Stimulated activated CD4-positive, alpha-beta T cell treated with anti-CD3 and anti-CD28 coated beads, Interleukin-4, amount 100 ng/mL, for 4 hours (primary cell): ENCODE measurements around the gene HSD3B1.
"Not testable (repeated sequence)": the region's sequence is repeated elsewhere in the genome, so short reads cannot be mapped to it uniquely, and the experiment has no call there.

Experiments
- DNase-seq, 2 experiments: peaks; one replicate each; pipeline ENCODE4 v3.0.0-alpha.2; 2020

The HSD3B1 gene

DNA sequence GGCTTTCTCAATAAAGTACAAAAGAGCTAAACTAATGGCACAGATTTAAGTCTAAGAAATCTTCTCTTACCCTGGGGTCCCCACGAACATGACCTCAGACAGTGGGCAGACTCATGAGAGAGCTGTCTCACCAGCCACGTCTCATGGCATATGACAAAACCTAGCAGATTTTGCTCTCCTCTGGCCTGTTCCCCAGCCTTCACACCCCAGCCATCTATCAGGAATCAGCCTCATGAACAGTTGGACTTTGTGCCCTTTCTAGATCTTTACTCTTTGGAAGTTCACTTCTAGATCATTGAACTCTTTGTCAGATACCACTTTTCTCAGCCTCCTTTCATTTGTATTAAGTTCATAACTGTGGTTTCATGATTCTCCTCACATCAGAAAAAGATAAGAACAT lies 14.2 kb upstream of the HSD3B1 start:
- DNase-seq: no peak

DNA sequence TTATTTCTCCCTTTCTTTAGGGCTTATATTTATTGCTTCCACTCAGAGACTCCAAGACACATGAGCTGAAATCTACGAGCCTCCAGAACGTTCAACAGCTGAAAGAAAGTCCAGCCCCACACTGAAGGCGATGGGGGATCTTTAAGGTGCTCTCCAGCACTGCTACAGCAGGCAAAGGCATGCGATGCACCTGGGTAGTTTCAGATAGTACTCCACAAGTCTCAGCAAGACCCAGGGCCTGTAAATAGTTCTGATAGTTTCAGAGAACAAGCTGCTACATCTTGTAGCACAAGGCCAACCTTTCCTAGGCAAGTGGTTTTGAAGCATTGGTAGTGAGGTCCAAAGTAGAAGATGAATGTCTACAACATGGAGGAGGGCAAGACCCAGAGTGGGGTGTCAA lies 2.2 kb upstream of the HSD3B1 start:
- DNase-seq: no peak

DNA sequence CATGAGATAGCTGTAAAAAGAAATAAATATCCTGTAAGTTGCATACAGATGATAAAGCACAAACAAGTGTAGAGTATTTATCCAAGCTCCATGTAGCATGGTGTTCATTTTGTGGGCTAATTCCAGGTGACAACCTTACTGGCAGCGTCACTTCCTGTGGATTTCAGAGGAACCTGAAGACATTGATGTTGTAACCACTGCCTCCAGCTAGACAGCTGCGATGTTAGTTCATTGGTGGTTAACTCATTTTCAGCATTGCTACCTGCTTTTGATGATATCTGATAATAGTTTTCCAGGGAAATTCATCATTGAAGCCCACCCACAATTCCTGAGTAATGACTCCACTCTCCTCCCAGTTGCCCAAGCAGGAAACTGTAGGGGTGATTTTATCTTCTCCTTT lies 3.0 kb downstream of the HSD3B1 start:
- DNase-seq: no peak

DNA sequence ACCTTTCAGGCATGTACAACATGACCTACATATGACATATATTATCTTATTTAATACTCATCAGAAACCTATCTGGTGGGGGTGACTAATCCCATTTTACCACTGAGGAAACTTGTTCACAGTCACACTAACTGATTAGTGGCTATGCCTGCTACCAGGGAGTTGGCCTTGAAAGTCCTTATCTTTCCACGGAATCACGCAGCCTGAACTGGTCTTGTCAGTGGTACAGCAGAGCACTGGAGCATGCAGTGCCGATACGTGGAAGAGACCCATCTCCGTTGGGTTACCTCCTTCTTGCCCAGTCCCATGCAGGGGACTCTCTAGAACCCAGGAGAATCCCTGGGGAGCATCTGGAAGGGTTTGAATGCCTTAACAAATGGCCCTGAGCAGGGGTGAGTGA lies 8.2 kb downstream of the HSD3B1 start:
- no peak for DNase-seq

DNA sequence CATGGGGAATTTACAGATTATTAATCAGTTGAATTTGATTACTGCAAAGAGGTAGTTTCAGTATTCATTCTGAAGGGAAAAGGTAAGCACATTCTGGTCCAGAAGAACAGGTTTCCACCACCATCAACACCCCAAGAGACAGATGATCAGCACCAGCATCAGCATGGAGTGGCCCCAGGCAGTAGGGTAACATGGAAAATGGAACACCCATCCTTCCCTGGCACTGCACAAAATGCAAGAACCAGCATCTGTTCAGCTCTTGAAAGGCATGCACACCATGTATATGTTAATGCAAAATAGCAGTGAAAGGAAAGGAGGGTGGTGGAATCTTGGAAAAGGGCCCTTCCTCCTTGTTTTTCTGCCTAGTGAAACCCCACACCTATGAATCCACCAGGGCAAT lies 9.2 kb downstream of the HSD3B1 start:
- no peak for DNase-seq

DNA sequence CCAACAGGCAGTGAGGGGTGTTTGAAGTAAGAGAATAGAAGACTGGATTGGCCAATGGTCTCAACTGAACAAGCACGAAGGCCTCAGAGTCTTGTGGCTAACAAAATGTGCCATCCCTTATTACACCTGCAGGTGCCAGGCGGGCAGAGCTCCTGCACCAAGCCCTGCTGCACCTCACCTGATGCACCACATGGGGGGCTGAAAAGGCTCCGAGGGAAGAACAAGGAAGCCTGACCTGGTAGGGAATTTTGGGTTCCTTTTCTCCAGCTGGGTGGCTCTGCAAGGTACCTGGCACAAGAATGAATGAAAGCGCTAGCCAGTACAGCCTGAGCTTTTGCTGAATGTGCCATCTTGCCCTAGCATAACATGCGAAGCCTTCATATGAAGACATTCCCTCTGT lies 9.7 kb downstream of the HSD3B1 start:
- no peak for DNase-seq

DNA sequence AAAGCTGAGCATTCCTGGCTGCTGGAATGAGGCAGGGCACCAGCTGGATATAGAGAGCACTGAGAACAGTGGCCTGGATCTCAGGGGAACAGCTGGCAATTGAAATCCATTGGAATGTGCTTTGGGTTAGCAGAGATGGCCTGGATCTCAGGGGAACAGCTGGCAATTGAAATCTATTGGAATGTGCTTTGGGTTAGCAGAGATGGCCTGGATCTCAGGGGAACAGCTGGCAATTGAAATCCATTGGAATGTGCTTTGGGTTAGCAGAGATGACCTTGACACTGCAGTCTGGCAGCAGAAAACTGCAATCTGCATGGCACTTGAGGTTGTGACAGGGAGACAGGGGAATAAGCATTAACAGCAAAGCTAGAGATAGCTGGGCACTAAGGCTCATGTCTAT lies 10.7 kb downstream of the HSD3B1 start:
- DNase-seq: not testable (repeated sequence)

DNA sequence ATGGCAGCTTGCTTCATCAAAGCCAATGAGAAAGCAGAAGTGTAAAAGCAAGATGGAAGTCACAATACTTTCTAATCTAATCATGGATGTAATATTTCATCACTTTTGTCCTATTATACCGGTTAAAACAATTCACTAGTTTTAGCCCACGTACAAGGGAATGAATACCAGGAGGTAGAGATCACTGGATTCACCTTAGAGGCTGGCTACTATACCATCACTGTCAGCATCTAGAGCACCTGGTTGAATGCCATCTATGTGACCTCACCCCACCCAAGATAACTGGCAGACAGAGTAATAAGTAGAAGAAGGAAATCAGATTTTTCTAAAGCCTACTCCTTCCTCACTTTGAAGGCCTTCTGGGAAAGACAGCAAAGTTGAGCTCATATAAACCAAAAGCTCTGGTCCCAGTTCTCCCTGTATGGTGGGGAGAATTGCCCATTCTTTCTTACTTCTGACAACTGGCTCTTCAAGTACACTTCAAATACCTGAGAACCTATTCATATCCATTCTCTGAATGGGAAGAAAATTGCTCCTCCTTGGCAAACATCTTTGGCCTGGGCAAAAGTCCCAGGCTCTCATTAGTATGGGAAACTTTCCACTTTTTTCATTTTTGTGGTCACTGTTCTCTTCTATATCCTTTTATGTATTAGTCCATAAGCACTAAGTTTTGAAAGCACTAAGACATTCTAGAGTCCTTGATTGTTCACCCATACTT lies 24.8 kb downstream of the HSD3B1 start:
- DNase-seq: no peak

DNA sequence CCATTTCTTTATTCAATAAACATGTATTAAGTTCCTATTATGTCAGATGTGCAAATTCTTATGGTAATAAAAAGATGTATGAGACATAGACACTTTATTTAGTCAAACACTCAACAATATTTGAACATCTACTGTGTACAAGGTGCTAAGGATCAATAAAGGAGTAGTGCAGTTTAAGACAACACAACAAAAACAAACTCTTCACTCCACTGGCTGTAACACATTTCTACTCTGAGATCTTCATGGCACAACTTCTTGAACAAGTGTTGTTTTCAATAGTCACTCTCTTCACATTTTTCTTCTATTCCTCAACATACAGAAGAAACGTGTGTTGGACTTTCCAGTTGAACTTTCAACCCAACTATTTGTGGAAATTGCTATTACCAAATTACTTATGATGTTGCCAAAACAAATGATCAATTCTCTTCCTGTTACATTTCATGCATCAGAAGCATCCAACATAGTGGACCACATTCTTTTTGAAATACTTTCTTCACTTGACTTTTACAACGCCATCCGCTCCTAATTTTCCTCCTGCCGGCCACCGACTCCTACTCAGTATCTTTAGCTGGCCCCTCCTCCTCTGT lies 25.4 kb downstream of the HSD3B1 start:
- DNase-seq: no peak

DNA sequence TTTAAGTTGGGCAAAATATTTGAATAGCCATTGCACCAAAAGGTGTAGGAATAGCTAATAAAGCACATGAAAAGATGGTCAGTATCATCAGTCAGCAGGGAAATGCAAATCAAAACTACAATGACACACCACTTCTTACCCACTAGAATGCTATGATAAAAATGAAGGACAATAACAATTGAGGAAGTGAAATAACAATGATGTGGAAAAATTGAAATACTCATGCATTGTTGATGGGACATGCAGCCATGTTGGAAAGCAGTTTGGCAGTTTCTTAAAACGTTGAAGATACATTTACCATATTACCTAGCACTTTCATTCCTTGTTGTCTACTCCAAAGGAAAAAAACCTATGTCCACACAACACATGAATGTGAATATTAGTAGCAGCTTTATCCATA lies 28.4 kb downstream of the HSD3B1 start:
- no peak for DNase-seq

DNA sequence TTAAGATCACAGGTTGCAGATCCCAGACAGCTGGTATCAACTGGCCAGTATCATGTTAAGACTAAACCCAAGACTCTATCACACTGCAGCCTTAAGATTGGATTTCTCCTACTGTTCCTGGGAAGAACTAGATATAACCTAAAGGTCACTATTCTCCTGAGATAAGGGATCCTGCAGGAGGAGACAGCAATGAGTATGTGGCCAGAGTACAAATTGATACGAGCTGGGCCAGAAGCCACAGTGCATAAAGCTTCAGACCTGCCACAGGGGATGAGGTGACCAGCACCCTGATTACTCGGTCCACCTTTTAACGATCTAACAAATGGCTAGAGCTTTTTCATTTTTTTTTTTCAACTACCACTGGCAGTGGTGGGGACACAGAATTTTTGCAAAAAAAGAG lies 31.0 kb downstream of the HSD3B1 start:
- no peak for DNase-seq

DNA sequence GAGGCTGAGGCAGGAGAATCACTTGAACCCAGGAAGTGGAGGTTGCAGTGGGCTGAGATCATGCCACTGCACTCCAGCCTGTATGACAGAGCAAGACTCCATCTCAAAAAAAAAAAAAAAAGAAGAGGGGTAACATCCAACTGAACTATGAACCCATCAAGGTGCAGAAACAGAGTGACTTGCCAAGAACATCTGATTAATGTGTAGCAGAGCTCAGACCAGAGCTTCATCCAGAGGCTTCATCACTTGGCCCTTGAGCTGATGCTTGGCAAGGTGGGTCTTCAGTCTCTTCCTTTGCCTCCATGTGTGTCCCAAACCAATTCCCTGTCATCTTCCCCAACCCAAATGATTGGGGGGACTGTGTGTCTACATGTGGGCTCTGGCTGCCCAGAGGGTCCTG lies 32.6 kb downstream of the HSD3B1 start:
- DNase-seq: no peak

DNA sequence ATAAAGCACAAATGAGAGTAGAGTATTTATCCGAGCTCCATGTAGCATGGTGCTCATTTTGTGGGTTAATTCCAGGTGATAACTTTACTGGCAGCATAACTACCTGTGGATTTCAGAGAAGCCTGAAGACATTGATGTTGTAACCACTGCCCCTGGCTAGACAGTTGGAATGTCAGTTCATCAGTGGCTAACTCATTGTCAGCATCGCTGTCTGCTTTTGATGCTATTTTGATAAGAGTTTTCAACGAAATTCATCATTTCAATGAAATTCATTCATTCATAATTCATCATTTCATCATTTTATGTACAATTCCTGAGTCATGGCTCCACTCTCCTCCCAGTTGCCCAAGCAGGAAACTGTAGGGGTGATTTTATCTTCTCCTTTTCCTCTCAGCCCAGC lies 34.4 kb downstream of the HSD3B1 start:
- no peak for DNase-seq

DNA sequence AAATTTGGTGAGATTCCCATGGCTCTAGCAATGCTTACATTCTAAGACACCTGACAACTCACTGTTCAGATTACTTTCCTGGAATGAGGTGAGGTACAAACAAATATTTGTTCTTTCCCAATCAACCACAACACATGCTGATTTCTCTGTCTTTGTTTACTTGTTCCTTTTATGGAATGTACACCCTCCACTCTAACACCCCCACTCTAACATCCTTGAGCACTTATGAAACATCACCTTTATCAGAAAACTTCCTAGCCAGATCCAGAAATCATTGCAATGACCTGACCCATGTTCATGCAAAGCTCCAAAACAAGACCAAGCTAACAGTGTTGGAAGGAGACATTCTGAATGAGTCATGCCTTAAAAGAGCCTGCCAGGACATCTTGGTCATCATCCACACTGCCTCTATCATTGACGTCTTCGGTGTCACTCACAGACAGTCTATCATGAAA lies 35.5 kb downstream of the HSD3B1 start:
- DNase-seq: no peak

DNA sequence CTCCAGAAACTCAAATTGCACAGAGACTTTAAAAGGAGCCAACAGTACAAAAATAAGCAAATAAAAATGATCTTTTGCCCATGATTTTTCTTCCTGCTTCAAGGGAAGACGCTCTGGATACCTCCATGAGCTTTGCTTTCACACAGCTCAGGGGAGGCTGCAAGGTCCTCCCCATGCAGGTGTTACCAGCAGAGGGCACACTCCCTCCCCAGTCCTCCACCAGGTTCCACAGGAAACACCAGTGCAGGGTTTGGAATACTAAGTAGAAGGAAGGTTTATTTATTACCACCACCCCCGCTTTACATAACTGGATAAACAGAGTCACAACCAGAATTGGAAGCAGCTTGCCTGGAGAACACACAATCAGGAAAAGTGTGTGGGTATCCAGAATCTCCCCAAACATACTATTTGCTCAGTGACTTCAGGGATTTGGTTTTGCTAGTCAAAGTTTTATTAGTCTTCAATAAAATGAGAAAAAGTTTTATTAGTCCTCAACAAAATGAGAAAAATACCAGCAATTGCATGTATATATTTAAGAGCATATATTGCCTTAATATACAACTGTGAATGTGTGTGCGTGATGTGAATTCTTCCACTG lies 37.3 kb downstream of the HSD3B1 start:
- no peak for DNase-seq

DNA sequence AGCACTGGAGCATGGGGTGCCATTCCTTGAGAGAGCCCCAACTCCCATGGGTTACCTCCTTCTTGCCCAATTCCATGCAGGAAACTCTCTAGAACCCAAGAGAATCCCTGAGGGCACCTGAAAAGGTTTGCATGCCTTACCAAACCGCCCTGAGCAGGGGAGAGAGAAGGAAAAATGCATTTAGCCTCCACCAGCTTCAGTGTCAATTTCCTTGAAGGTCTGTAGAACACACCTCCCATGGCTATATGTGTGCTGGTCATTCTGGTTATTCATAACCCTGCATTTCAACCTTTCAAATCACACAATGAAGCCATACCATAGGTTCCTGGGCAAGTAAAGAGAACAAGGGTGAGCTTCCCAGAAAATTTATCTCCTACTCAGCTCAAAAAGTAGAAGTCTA lies 39.6 kb downstream of the HSD3B1 start:
- DNase-seq: no peak

DNA sequence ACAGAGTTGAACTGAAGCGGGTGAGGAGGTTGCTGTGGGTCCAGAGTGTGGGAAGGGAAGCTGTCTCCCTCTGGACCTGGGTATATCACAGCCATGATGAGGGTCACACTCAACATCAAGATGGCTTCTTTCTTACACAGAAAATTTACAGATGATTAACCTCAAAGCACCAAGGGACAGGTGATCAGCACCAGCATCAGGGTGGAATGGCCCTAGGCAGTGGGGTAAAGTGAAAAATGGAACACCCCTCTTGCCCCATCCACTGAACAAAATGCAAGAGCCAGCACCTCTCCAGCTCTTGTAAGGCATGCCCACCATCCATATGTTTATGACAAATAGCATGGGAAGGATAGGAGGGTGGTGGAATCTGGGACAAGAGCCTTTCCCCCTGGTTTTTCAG lies 40.3 kb downstream of the HSD3B1 start:
- DNase-seq: no peak

DNA sequence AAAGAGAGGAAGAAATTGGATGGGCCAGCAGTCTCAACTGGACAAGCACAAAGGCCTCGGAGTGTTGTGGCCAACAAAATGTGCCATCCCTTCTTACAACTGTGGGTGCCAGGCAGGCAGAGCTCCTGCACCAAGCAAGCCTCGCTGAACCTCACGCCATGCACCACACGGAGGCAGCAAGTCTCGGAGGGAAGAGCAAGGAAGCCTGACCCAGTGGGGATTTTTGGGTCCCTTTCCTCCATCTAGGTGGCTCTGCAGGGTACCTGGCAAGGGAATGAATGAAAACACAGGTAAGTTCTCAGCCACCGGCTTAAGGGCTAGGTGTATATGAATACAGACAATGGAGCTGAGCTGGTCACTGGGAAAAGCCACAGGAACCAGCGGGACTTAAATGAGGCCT lies 40.8 kb downstream of the HSD3B1 start:
- no peak for DNase-seq

DNA sequence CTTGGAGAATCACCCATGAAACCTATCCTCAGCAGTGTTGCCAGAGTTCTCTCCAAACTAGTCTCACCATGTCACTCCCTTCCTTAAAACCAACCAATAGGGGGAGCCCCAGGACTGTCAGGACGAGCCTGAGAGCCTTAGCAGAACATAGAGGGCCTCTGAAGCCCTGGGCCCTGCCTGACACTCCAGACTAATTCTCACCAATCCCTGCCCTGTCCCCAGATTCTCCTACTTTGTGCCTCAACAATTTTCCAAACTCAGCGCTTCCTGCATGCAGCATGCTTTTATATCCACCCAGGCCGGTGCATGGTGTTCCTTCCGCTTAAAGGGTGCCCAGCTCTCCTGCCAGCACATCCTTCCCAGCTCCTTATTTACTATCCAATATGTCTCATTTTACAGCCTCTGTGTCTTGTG lies 42.7 kb downstream of the HSD3B1 start:
- DNase-seq: no peak

DNA sequence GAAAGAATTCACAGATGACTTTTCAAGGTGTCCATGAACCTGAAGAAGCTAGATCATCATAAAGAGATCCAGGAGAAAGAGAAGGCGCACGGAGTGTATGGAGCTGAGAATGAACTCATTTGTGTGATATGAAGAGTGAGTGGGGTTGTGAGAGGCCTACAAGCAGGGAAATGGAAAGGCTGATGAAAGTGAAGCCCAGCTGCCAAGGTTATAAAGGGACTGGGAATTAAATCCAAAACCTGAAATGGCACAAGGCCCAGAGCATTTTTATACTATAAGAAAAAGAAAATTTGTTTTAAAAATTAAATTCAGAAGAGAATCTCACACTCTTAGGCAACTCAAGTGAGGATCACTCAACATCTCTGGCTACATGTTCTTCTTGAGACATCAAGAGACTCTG lies 43.4 kb downstream of the HSD3B1 start:
- no peak for DNase-seq

DNA sequence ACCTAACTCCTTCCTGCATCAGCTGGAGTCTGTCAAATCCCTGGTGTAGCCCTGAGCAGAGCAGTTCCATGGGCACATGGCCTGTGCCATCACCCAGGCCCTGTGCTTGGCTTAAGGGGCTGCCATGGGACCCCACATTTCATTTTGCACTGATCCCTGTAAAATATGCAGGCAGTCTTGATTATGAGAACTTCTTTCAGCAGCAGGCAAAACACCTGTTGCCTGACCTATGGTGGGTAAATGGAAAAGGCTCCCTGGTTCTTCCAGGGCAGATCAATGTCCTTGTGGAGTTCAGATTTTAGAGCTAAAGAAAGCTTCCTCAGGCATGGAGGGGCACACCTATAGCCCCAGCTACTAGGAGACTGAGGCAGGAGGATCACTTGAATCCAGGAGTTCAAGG lies 44.2 kb downstream of the HSD3B1 start:
- DNase-seq: no peak

DNA sequence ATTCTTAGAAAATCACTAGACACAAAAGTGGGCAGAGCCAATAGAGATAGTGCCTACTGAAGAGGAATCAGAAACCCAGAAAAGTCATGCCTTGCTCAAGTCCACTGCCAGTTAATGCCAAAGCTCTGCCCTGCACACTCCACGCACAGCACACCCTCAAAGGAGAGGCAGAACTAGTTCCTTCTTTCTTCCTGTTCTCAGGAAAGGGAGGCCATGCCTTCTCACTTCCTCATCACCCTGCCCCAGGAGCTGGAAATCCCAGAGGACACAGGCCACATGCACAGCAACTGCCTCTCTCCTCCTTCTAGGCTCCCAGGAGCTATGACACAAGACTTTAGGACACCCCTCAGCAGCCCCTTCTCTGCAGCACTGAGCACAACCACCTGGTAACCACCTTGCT lies 45.6 kb downstream of the HSD3B1 start:
- DNase-seq: not testable (repeated sequence)

DNA sequence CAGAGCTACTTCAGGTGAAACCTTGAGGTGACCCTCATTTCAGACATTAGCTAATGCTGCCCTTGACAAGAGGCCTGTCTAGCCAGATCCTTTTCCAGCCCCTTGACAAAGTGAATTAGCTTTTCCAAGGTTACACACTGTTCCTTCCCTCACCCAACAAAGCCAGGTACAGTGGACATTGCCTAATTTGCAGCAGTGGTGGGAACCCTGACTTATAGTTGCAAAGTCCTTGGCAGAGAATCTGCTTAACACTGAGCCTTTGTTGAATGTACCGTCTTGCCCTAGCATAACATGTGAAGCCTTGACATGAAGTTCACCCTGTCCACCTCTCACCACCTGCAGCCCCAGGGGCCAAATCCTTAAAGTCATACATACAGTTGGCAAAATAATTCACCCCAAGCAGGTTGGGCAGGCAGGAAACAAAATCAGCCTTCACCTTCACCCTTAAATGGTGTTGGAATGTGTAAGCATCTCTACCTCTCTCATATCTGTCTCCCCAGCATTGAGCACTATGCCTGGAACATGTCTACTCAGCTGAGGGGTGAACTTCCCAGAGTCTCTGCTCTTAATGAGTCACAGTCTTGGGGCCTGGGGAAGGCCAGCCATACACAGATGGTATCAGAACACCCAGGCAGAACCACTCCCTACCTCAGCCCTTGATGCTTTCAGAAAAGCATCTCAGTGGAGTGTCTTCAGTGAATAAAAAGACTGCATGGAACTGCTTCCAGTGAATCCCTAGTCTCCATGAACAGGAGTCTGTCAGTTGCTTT lies 46.5 kb downstream of the HSD3B1 start:
- not testable (repeated sequence) for DNase-seq

DNA sequence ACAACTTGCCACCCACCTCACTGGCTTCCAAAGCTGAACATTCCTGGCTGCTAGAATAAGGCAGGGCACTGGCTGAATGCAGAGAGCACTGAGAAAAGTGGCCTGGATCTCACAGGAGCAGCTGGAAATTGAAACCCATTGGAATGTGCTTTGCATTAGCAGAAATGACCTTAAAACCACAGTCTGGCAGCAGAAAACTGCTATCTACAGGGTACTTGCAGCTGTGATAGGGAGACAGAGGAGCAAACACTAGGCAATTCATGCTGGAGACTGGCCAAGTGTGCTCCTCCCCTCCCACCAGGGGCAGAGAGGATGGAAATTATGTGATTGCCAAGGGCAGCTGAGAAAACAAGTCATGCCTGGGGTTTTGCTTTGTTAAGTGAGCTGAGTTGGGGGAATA lies 47.2 kb downstream of the HSD3B1 start:
- DNase-seq: no peak
